DMS79 (cell line): ENCODE measurements around the gene CCL26.
A peak's percentile ranks its signal among the peaks of the same experiment; 100 is the strongest.
"Not testable (repeated sequence)": the region's sequence is repeated elsewhere in the genome, so short reads cannot be mapped to it uniquely, and the experiment has no call there.

Experiments used
- DNase-seq: peaks from one replicate; lab custom pipeline; 2025; lab: John Stamatoyannopoulos, UW

Gene CCL26

GRCh38 chr7:75792567-75792966 lies 20.6 kb upstream of the CCL26 start:
- not testable (repeated sequence) for DNase-seq

GRCh38 chr7:75789361-75789924 lies 17.4 kb upstream of the CCL26 start:
- no peak for DNase-seq

GRCh38 chr7:75788154-75788847 lies 16.3 kb upstream of the CCL26 start:
- DNase-seq, result not testable (repeated sequence)

GRCh38 chr7:75783058-75783457 lies 11.0 kb upstream of the CCL26 start:
- DNase-seq, result not testable (repeated sequence)

- not testable (repeated sequence) for DNase-seq
Measured at GRCh38 chr7:75780647-75781273, 8.7 kb upstream of the CCL26 start.

- not testable (repeated sequence) for DNase-seq
Measured at GRCh38 chr7:75779516-75779915, 7.5 kb upstream of the CCL26 start.

- DNase-seq, result not testable (repeated sequence)
Measured at GRCh38 chr7:75779035-75779434, 7.0 kb upstream of the CCL26 start.

- no peak for DNase-seq
Measured at GRCh38 chr7:75776295-75776971, 4.4 kb upstream of the CCL26 start.

- DNase-seq, result not testable (repeated sequence)
Measured at GRCh38 chr7:75773958-75774357, 1.9 kb upstream of the CCL26 start.

GRCh38 chr7:75771224-75771623 lies 787 bp downstream of the CCL26 start:
- no peak for DNase-seq

- peak; percentile 48 for DNase-seq
Measured at GRCh38 chr7:75762350-75762917, 9.6 kb downstream of the CCL26 start.

- DNase-seq, result not testable (repeated sequence)
Measured at GRCh38 chr7:75761801-75762200, 10.2 kb downstream of the CCL26 start.

GRCh38 chr7:75758491-75758890 lies 13.5 kb downstream of the CCL26 start:
- no peak for DNase-seq

GRCh38 chr7:75757860-75758259 lies 14.2 kb downstream of the CCL26 start:
- DNase-seq, result no peak

- DNase-seq, result no peak
Measured at GRCh38 chr7:75756991-75757676, 14.9 kb downstream of the CCL26 start.

GRCh38 chr7:75756206-75756990 lies 15.6 kb downstream of the CCL26 start:
- no peak for DNase-seq

- DNase-seq, result no peak
Measured at GRCh38 chr7:75743455-75743859, 28.6 kb downstream of the CCL26 start.

GRCh38 chr7:75740846-75741497 lies 31.0 kb downstream of the CCL26 start:
- no peak for DNase-seq

GRCh38 chr7:75739796-75740672 lies 32.0 kb downstream of the CCL26 start:
- no peak for DNase-seq
